Aorta (tissue), 5 donors: ENCODE results near the gene ZNF835. TPM values are rescaled to one million over a fixed set of nuclear protein-coding genes. Genes with fewer than 3 reads are reported as not detected.
A peak's percentile ranks its signal among the peaks of the same experiment; 100 is the strongest.

Experiments
- ATAC-seq: fragments of 200-7000 bp; cut with Tn5 transposase; one replicate; pipeline ENCODE4 v1.9.1; 2022; ENCODE audit warnings: moderate library complexity; ENCODE audit not compliant: low FRiP score
- DNase-seq, 2 donors: peaks; one replicate each; pipeline ENCODE4 v3.0.0-alpha.2; 2020
- H3K27ac ChIP-seq, 2 donors: one replicate each; pipeline ENCODE4 v1.5.1; 2013; ENCODE audit warnings: low read length in 2 of 2, mild to moderate bottlenecking in 2 of 2, moderate library complexity in 2 of 2, control low read depth in 1 of 2, inconsistent platforms in 1 of 2, low read depth in 1 of 2
- H3K27me3 ChIP-seq, 2 donors: one replicate each; pipeline ENCODE4 v1.6.1; 2013; ENCODE audit warnings: control low read depth in 1 of 2, low read length in 1 of 2, mild to moderate bottlenecking in 1 of 2, moderate library complexity in 1 of 2; ENCODE audit not compliant: insufficient read depth in 2 of 2, control insufficient read depth in 1 of 2
- H3K36me3 ChIP-seq, 2 donors: one replicate each; pipeline ENCODE4 v1.6.1; 2013; ENCODE audit warnings: control low read depth in 1 of 2, low read length in 1 of 2, mild to moderate bottlenecking in 1 of 2; ENCODE audit not compliant: insufficient read depth in 2 of 2, control insufficient read depth in 1 of 2
- H3K4me1 ChIP-seq, 2 donors: one replicate each; pipeline ENCODE4 v1.6.1; 2013; ENCODE audit warnings: low read length in 2 of 2, control low read depth in 1 of 2, mild to moderate bottlenecking in 1 of 2, moderate library complexity in 1 of 2; ENCODE audit not compliant: insufficient read depth in 2 of 2, control insufficient read depth in 1 of 2
- H3K4me3 ChIP-seq, 2 donors: one replicate each; pipeline ENCODE4 v1.5.1; 2013; ENCODE audit warnings: low read length in 2 of 2, control low read depth in 1 of 2, mild to moderate bottlenecking in 1 of 2
- H3K9me3 ChIP-seq: one replicate; pipeline ENCODE4 v1.6.1; 2013; ENCODE audit warnings: mild to moderate bottlenecking, low read length; ENCODE audit not compliant: control insufficient read depth
- WGBS, 2 donors: extraction: QIAGEN DNeasy Blood & Tissue Kit; methylation state at CpG; one replicate each; pipeline ENCODE4 v1.1.7; 2013; 5-methylcytosine and 5-hydroxymethylcytosine counted together
- intact Hi-C, 2 donors: fragments of 100-400 bp; cut with DNase I; formaldehyde crosslinking; loops; one replicate each; pipeline versions ENCODE4 v1.14.2 to v1.15.0; 2022
- polyA plus RNA-seq, 2 donors: library from polyadenylated mRNA; stranded (reverse); fragments of 200-250 nt; gene quantifications; one replicate each; pipeline ENCODE4 v1.2.3, GENCODE V29; 2013
- total RNA-seq, 2 donors: library from RNA; stranded (reverse); fragmentation: NEBNext Ultra II Directional; extraction: Animal tissue kit (Norgen Biotek cat#: 25700); gene quantifications; one replicate each; pipeline ENCODE4 v1.2.1, GENCODE V29; 2021
- donor health status: healthy with polysubstance abuse.
- donor health status: Bipolar disorder and iron deficiency.
- donor health status: DM: no; HTN: no; CAD: no.
- donor health status: DM: no; HTN: no; CAD: no.
- donor health status: DM: yes; HTN: yes; CAD: no.

The ZNF835 gene
- total and polyA plus RNA-seq, 4 donors: 0.75 to 2.8 (median 1.7) TPM

- 61 to 77% methylated on average over 8 of the region's 8 CpGs for WGBS, 2 donors
- DNase-seq (no peak), ATAC-seq (no peak)
- intact Hi-C loops: no loop called here
- Histone ChIP-seq H3K27ac (no peak overlapping the region), H3K4me3 (no peak overlapping the region), H3K9me3 (peaks cover 53% of the 10 kb centered on the region), H3K4me1 (no peaks in the 10 kb centered on the region), H3K27me3 (no peaks in the 10 kb centered on the region), H3K36me3 (peaks cover 13 to 19% of the 10 kb centered on the region in 2 donors)
Measured at GRCh38 chr19:56619121-56619520, 52.4 kb downstream of the ZNF835 start.

DNA sequence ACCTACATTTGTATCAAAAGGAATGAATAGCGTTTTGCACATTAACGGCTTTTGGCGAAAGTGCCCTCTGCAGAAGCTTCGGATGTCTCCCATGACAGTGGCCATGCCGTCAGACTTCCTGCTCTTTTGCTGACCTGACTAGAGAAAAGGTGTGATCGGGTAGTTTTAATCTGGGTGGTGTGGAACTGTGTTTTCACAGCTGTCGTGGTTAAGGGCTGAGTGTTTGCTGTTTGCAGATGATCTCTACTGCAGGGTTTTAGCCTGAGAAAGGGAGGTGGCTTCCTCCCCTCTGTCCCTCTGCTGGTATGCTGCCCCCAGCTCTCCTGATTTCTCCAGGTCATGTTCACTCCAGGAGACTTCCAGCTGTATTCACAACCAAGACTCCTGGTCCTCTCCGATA lies 54.0 kb downstream of the ZNF835 start:
- DNase-seq (no peak), ATAC-seq (no peak)
- peaks cover 54% of the 10 kb centered on the region for H3K9me3 ChIP-seq
- H3K36me3 ChIP-seq: peaks cover 17 to 21% of the 10 kb centered on the region in 2 donors
- H3K4me1 ChIP-seq: no peaks in the 10 kb centered on the region
- WGBS, 2 donors: 82 to 86% methylated on average over 8 of the region's 8 CpGs
- H3K27me3 ChIP-seq: no peaks in the 10 kb centered on the region
- H3K27ac ChIP-seq: no peak overlapping the region
- intact Hi-C loops: no loop called here
- H3K4me3 ChIP-seq: no peak overlapping the region

GRCh38 chr19:56613639-56614038 lies 57.9 kb downstream of the ZNF835 start:
- Histone ChIP-seq H3K27ac (no peak overlapping the region), H3K4me3 (no peak overlapping the region), H3K27me3 (no peaks in the 10 kb centered on the region), H3K4me1 (no peaks in the 10 kb centered on the region), H3K9me3 (peaks cover 41% of the 10 kb centered on the region), H3K36me3 (peaks cover 14 to 16% of the 10 kb centered on the region in 2 donors)
- intact Hi-C loops: no loop called here
- DNase-seq (peak in 1 of 2 donors; percentile 38), ATAC-seq (no peak)
- WGBS, 2 donors: 93 to 95% methylated on average over 5 of the region's 5 CpGs

- no peaks in the 10 kb centered on the region for H3K4me1 ChIP-seq
- peaks cover 8 to 14% of the 10 kb centered on the region in 2 donors for H3K36me3 ChIP-seq
- WGBS, 2 donors: 92 to 95% methylated on average over 2 of the region's 2 CpGs
- DNase-seq (no peak), ATAC-seq (no peak)
- H3K27ac ChIP-seq: no peak overlapping the region
- H3K9me3 ChIP-seq: peaks cover 37% of the 10 kb centered on the region
- no peak overlapping the region for H3K4me3 ChIP-seq
- H3K27me3 ChIP-seq: no peaks in the 10 kb centered on the region
- intact Hi-C loops: no loop called here
Measured at GRCh38 chr19:56612737-56613136, 58.8 kb downstream of the ZNF835 start.

Other genes with a start within 250 kb of the ZNF835 start
- 1 to 10 TPM; 3.0 to 7.0 TPM for gene ZNF667, start 194.4 kb downstream of the ZNF835 start, total RNA-seq
- 1 to 10 TPM; 2.8 to 5.6 TPM for gene ZNF667, start 194.4 kb downstream of the ZNF835 start, polyA plus RNA-seq
- gene ZNF471, start 163.9 kb downstream of the ZNF835 start, total RNA-seq: 10 to 100 TPM; 11.0 to 12.1 TPM
- 1 to 10 TPM; 2.8 to 4.2 TPM for gene ZNF471, start 163.9 kb downstream of the ZNF835 start, polyA plus RNA-seq
- gene ZFP28, start 132.8 kb downstream of the ZNF835 start, total RNA-seq: 10 to 100 TPM; 11.3 to 11.7 TPM
- gene ZFP28, start 132.8 kb downstream of the ZNF835 start, polyA plus RNA-seq: 1 to 10 TPM; 2.6 to 7.9 TPM
- 1 to 10 TPM; 4.8 to 7.1 TPM for gene ZNF470, start 104.3 kb downstream of the ZNF835 start, total RNA-seq
- gene ZNF470, start 104.3 kb downstream of the ZNF835 start, polyA plus RNA-seq: 1 to 10 TPM; 3.3 to 3.4 TPM
- 10 to 100 TPM in 1 of 2 donors, 1 to 10 TPM in 1; 9.7 to 10.5 TPM for gene ZNF71, start 76.5 kb downstream of the ZNF835 start, total RNA-seq
- 1 to 10 TPM; 2.6 to 4.8 TPM for gene ZNF71, start 76.5 kb downstream of the ZNF835 start, polyA plus RNA-seq
- gene SMIM17, start 28.6 kb downstream of the ZNF835 start, total RNA-seq: under 1 TPM; 0.32 to 0.81 TPM
- under 1 TPM in 1 of 2 donors, not detected in 1; 0.28 TPM for gene SMIM17, start 28.6 kb downstream of the ZNF835 start, polyA plus RNA-seq
- 10 to 100 TPM; 10.3 to 11.6 TPM for gene PEG3, start 169.0 kb upstream of the ZNF835 start, total RNA-seq
- 1 to 10 TPM; 2.3 to 3.5 TPM for gene PEG3, start 169.0 kb upstream of the ZNF835 start, polyA plus RNA-seq
- gene ZIM2, start 169.0 kb upstream of the ZNF835 start, total RNA-seq: under 1 TPM; 0.32 to 0.39 TPM
- not detected for gene ZIM2, start 169.0 kb upstream of the ZNF835 start, polyA plus RNA-seq